HEK293 (cell line): ENCODE data around the gene LEUTX.

Source experiments
- GLI2 ChIP-seq: fragments of 450-650 bp; formaldehyde crosslinking; IDR thresholded peaks from 2 replicates; pipeline ENCODE4; 2017; ENCODE audit warnings: missing biosample characterization, missing genetic modification characterization, low read depth, borderline replicate concordance
- IKZF3 ChIP-seq: fragments of 450-650 bp; IDR thresholded peaks from 2 replicates; pipeline ENCODE4 v1.5.0; 2018; ENCODE audit warnings: missing biosample characterization, mild to moderate bottlenecking, missing genetic modification characterization, moderate library complexity
- KLF1 ChIP-seq: fragments of 450-650 bp; formaldehyde crosslinking; IDR thresholded peaks from 2 replicates; pipeline ENCODE4 v1.5.1; 2016; ENCODE audit warnings: missing biosample characterization, missing genetic modification characterization
- KLF9 ChIP-seq: fragments of 450-650 bp; formaldehyde crosslinking; IDR thresholded peaks from 2 replicates; pipeline ENCODE4 v1.5.1; 2016; ENCODE audit warnings: missing biosample characterization, missing genetic modification characterization, low read depth
- MZF1 ChIP-seq: fragments of 450-650 bp; formaldehyde crosslinking; IDR thresholded peaks from 2 replicates; pipeline ENCODE4 v1.5.1; 2017; ENCODE audit warnings: missing biosample characterization, missing genetic modification characterization, borderline replicate concordance
- OSR2 ChIP-seq: fragments of 450-650 bp; formaldehyde crosslinking; IDR thresholded peaks from 2 replicates; pipeline ENCODE4 v1.5.1; 2016; ENCODE audit warnings: missing biosample characterization, missing genetic modification characterization
- SETDB1 ChIP-seq: IDR thresholded peaks from one replicate; pipeline ENCODE4 v1.6.1; 2017; ENCODE audit warnings: mild to moderate bottlenecking, low read length, moderate library complexity, mixed read lengths; ENCODE audit not compliant: insufficient read length
- TCF7L2 ChIP-seq: IDR thresholded peaks from 2 replicates; pipeline ENCODE4 v1.6.1; 2011; ENCODE audit warnings: low read depth, mild to moderate bottlenecking, inconsistent platforms, low read length, moderate library complexity, borderline replicate concordance
- ZBTB48 ChIP-seq: fragments of 450-650 bp; formaldehyde crosslinking; IDR thresholded peaks from 2 replicates; pipeline ENCODE4 v1.5.1; 2016; ENCODE audit warnings: missing biosample characterization, missing genetic modification characterization
- ZBTB7A ChIP-seq: fragments of 450-650 bp; formaldehyde crosslinking; IDR thresholded peaks from 2 replicates; pipeline ENCODE4 v1.5.1; 2016; ENCODE audit warnings: low read depth, missing biosample characterization, missing genetic modification characterization
- ZFP41 ChIP-seq: fragments of 450-650 bp; formaldehyde crosslinking; IDR thresholded peaks from 2 replicates; pipeline ENCODE4 v1.5.1; 2016; ENCODE audit warnings: missing biosample characterization, missing genetic modification characterization, borderline replicate concordance
- ZNF121 ChIP-seq: fragments of 450-650 bp; formaldehyde crosslinking; IDR thresholded peaks from 2 replicates; pipeline ENCODE4 v1.5.1; 2016; ENCODE audit warnings: missing biosample characterization, missing genetic modification characterization
- ZNF138 ChIP-seq: fragments of 450-650 bp; formaldehyde crosslinking; IDR thresholded peaks from 2 replicates; pipeline ENCODE4 v1.5.1; 2016; ENCODE audit warnings: missing biosample characterization, missing genetic modification characterization, borderline replicate concordance
- ZNF23 ChIP-seq: fragments of 450-650 bp; formaldehyde crosslinking; IDR thresholded peaks from 2 replicates; pipeline ENCODE4 v1.5.1; 2016; ENCODE audit warnings: missing biosample characterization, missing genetic modification characterization, borderline replicate concordance
- ZNF274 ChIP-seq, 2 experiments: fragments of 200-500 bp in 1 of 2; fragments of 450-650 bp in 1 of 2; sonication (Bioruptor generic) in 1 of 2; formaldehyde crosslinking in 1 of 2; IDR thresholded peaks; 2 replicates each; pipeline versions ENCODE4 v1.5.1 to v1.6.1; 2014 to 2016; ENCODE audit warnings: borderline replicate concordance in 1 of 2, inconsistent platforms in 1 of 2, low read length in 1 of 2, missing biosample characterization in 1 of 2, missing genetic modification characterization in 1 of 2
- ZNF341 ChIP-seq: fragments of 450-650 bp; formaldehyde crosslinking; IDR thresholded peaks from 2 replicates; pipeline ENCODE4; 2016; ENCODE audit warnings: low read depth, missing biosample characterization, missing genetic modification characterization
- ZNF366 ChIP-seq: fragments of 450-650 bp; formaldehyde crosslinking; conservative IDR thresholded peaks from 2 replicates; pipeline ENCODE4 v1.5.1; 2016; ENCODE audit warnings: missing biosample characterization, missing genetic modification characterization
- ZNF391 ChIP-seq: fragments of 450-650 bp; formaldehyde crosslinking; IDR thresholded peaks from 2 replicates; pipeline ENCODE4 v1.5.1; 2016; ENCODE audit warnings: low read depth, missing biosample characterization, missing genetic modification characterization, borderline replicate concordance
- ZNF501 ChIP-seq: fragments of 450-650 bp; formaldehyde crosslinking; IDR thresholded peaks from 2 replicates; pipeline ENCODE4 v1.5.1; 2016; ENCODE audit warnings: missing biosample characterization, missing genetic modification characterization
- ZNF514 ChIP-seq: fragments of 450-650 bp; formaldehyde crosslinking; IDR thresholded peaks from 2 replicates; pipeline ENCODE4 v1.5.1; 2016; ENCODE audit warnings: missing biosample characterization, missing genetic modification characterization
- ZNF529 ChIP-seq: fragments of 450-650 bp; formaldehyde crosslinking; IDR thresholded peaks from 2 replicates; pipeline ENCODE4 v1.5.1; 2017; ENCODE audit warnings: missing genetic modification characterization, missing biosample characterization; ENCODE audit not compliant: insufficient replicate concordance
- ZNF544 ChIP-seq: fragments of 450-650 bp; formaldehyde crosslinking; IDR thresholded peaks from 2 replicates; pipeline ENCODE4 v1.5.0; 2017; ENCODE audit warnings: missing biosample characterization, missing genetic modification characterization
- ZNF785 ChIP-seq: fragments of 450-650 bp; formaldehyde crosslinking; IDR thresholded peaks from 2 replicates; pipeline ENCODE4 v1.5.1; 2016; ENCODE audit warnings: missing biosample characterization, missing genetic modification characterization
- ZNF843 ChIP-seq: fragments of 450-650 bp; formaldehyde crosslinking; IDR thresholded peaks from 2 replicates; pipeline ENCODE4 v1.5.1; 2016; ENCODE audit warnings: missing biosample characterization, missing genetic modification characterization
- ZSCAN30 ChIP-seq: fragments of 450-650 bp; IDR thresholded peaks from 2 replicates; pipeline ENCODE4 v1.5.1; 2018; ENCODE audit warnings: missing biosample characterization, mild to moderate bottlenecking, missing genetic modification characterization, moderate library complexity
- TF ChIP-seq, protein P1 (sequence below): fragments of 450-650 bp; formaldehyde crosslinking; IDR thresholded peaks from 2 replicates; pipeline ENCODE4 v1.5.1; 2016; ENCODE audit warnings: missing biosample characterization, missing genetic modification characterization
- TF ChIP-seq, protein P2 (sequence below): fragments of 450-650 bp; IDR thresholded peaks from 2 replicates; pipeline ENCODE4 v1.5.1; 2018; ENCODE audit warnings: missing biosample characterization, mild to moderate bottlenecking, missing genetic modification characterization
- TF ChIP-seq, protein P3 (sequence below): fragments of 450-650 bp; formaldehyde crosslinking; IDR thresholded peaks from 2 replicates; pipeline ENCODE4 v1.5.1; 2016; ENCODE audit warnings: missing biosample characterization, missing genetic modification characterization, low read depth
- TF ChIP-seq, protein P4 (sequence below): sonication (generic); formaldehyde crosslinking; IDR thresholded peaks from 2 replicates; pipeline ENCODE4 v1.8.1; 2022; ENCODE audit warnings: mild to moderate bottlenecking, moderate library complexity, missing genetic modification reagents
- TF ChIP-seq, protein P5 (sequence below): fragments of 450-650 bp; formaldehyde crosslinking; IDR thresholded peaks from 2 replicates; pipeline ENCODE4 v1.5.1; 2016; ENCODE audit warnings: missing biosample characterization, missing genetic modification characterization

The LEUTX gene

DNA sequence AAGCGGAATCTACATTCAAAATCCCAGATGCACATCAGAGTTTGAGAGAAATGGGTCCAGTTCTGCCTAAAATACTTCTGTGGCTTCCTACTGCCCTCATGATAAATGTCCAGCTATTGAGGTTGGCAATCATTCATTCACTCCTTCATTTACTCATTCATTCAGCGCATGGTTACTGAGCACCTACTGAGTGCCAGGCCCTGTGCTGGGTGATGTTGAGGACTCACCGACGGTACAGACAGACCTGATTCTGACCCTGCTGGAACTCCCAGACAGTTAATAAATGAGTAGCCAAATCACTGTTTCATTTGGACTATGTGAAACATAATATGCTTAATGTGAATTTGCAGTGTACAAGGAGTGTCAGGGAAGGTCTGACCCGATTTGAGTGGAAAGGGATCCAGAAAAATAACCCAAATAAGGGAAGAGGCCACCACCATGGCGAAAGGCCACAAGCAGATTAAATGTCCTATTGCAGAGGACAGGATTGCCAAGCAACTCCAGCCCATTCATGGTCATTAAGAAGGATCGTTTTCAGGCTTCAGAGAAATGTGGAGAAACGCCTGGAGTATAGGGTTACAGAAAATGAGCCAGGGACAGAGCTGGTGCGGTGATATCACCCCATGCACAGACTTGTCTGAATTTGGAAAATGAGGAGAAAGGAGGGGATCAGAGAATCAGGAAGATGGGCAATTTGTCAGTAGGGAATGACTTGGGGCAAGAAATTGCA is 34.8 kb downstream of the LEUTX start (continued):
- TF ChIP-seq, protein P1, sequence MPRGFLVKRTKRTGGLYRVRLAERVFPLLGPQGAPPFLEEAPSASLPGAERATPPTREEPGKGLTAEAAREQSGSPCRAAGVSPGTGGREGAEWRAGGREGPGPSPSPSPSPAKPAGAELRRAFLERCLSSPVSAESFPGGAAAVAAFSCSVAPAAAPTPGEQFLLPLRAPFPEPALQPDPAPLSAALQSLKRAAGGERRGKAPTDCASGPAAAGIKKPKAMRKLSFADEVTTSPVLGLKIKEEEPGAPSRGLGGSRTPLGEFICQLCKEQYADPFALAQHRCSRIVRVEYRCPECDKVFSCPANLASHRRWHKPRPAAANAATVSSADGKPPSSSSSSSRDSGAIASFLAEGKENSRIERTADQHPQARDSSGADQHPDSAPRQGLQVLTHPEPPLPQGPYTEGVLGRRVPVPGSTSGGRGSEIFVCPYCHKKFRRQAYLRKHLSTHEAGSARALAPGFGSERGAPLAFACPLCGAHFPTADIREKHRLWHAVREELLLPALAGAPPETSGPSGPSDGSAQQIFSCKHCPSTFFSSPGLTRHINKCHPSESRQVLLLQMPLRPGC (tag by site-specific recombination) = peak; percentile 65; the same call in 1 of the 2 replicates
- TF ChIP-seq ZNF341 (tag by site-specific recombination) (no peak), ZNF138 (no peak), ZNF23 (tag by site-specific recombination) (no peak), ZNF121 (no peak), ZNF366 (tag by site-specific recombination) (peak; percentile 84), ZNF274 (IDR thresholded peaks at IDR 0.05; ENCODE audit: low read length) (no peak), ZNF274 (tag by site-specific recombination; IDR thresholded peaks at IDR 0.05; ENCODE audit: borderline replicate concordance) (no peak), ZNF785 (tag by site-specific recombination) (no peak), TCF7L2 (no peak), ZBTB48 (tag by site-specific recombination) (peak; percentile 68; the same call in 1 of the 2 replicates), SETDB1 (no peak), KLF9 (tag by site-specific recombination) (no peak), MZF1 (tag by site-specific recombination) (peak; percentile 87), ZBTB7A (tag by site-specific recombination) (no peak), ZNF391 (tag by site-specific recombination) (no peak), ZFP41 (no peak), IKZF3 (tag by site-specific recombination) (peak; percentile 49; the same call in 1 of the 2 replicates), ZNF514 (no peak), ZNF501 (tag by site-specific recombination) (no peak), ZNF529 (tag by site-specific recombination) (no peak), ZNF843 (tag by site-specific recombination) (no peak), ZNF544 (no peak), KLF1 (tag by site-specific recombination) (0 out of 2 replicates have a peak, but pooled peaks have one; percentile 9), OSR2 (tag by site-specific recombination) (no peak), ZSCAN30 (tag by site-specific recombination) (no peak), GLI2 (tag by site-specific recombination) (no peak)
- TF ChIP-seq, protein P2, sequence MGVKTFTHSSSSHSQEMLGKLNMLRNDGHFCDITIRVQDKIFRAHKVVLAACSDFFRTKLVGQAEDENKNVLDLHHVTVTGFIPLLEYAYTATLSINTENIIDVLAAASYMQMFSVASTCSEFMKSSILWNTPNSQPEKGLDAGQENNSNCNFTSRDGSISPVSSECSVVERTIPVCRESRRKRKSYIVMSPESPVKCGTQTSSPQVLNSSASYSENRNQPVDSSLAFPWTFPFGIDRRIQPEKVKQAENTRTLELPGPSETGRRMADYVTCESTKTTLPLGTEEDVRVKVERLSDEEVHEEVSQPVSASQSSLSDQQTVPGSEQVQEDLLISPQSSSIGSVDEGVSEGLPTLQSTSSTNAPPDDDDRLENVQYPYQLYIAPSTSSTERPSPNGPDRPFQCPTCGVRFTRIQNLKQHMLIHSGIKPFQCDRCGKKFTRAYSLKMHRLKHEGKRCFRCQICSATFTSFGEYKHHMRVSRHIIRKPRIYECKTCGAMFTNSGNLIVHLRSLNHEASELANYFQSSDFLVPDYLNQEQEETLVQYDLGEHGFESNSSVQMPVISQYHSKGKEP (tag by site-specific recombination) = peak; percentile 42; the same call in 1 of the 2 replicates
- TF ChIP-seq, protein P3, sequence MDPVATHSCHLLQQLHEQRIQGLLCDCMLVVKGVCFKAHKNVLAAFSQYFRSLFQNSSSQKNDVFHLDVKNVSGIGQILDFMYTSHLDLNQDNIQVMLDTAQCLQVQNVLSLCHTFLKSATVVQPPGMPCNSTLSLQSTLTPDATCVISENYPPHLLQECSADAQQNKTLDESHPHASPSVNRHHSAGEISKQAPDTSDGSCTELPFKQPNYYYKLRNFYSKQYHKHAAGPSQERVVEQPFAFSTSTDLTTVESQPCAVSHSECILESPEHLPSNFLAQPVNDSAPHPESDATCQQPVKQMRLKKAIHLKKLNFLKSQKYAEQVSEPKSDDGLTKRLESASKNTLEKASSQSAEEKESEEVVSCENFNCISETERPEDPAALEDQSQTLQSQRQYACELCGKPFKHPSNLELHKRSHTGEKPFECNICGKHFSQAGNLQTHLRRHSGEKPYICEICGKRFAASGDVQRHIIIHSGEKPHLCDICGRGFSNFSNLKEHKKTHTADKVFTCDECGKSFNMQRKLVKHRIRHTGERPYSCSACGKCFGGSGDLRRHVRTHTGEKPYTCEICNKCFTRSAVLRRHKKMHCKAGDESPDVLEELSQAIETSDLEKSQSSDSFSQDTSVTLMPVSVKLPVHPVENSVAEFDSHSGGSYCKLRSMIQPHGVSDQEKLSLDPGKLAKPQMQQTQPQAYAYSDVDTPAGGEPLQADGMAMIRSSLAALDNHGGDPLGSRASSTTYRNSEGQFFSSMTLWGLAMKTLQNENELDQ (tag by site-specific recombination) = no peak
- TF ChIP-seq, protein P4, sequence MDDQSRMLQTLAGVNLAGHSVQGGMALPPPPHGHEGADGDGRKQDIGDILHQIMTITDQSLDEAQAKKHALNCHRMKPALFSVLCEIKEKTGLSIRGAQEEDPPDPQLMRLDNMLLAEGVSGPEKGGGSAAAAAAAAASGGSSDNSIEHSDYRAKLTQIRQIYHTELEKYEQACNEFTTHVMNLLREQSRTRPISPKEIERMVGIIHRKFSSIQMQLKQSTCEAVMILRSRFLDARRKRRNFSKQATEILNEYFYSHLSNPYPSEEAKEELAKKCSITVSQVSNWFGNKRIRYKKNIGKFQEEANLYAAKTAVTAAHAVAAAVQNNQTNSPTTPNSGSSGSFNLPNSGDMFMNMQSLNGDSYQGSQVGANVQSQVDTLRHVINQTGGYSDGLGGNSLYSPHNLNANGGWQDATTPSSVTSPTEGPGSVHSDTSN = no peak
- TF ChIP-seq, protein P5, sequence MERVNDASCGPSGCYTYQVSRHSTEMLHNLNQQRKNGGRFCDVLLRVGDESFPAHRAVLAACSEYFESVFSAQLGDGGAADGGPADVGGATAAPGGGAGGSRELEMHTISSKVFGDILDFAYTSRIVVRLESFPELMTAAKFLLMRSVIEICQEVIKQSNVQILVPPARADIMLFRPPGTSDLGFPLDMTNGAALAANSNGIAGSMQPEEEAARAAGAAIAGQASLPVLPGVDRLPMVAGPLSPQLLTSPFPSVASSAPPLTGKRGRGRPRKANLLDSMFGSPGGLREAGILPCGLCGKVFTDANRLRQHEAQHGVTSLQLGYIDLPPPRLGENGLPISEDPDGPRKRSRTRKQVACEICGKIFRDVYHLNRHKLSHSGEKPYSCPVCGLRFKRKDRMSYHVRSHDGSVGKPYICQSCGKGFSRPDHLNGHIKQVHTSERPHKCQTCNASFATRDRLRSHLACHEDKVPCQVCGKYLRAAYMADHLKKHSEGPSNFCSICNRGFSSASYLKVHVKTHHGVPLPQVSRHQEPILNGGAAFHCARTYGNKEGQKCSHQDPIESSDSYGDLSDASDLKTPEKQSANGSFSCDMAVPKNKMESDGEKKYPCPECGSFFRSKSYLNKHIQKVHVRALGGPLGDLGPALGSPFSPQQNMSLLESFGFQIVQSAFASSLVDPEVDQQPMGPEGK (tag by site-specific recombination) = no peak; the same call in 1 of the 2 replicates
